Measurements from ENCODE around the gene GAREM1. TPM values are rescaled to one million over a fixed set of nuclear protein-coding genes. Genes with fewer than 3 reads are reported as not detected.

Gene GAREM1
- total and polyA plus RNA-seq, 9 of the 15 experiments (the other 6 are each of a cell fraction or from before 2014, with no cell fraction given): 0.03 to 0.33 (median 0.07) TPM; not detected in 1

GRCh38 chr18:32418148-32418547, 52.5 kb downstream of the GAREM1 start:
- H3K36me3 ChIP-seq (ENCODE audit: control insufficient read depth, insufficient read depth, low read length): no peaks in the 10 kb centered on the region
- no peaks in the 10 kb centered on the region for H3K4me1 ChIP-seq (replicated peaks in 1 of 2; ENCODE audit: control insufficient read depth in 2 of 2, insufficient read depth in 2 of 2, low read length in 2 of 2)
- H3K27ac ChIP-seq (ENCODE audit: extremely low read depth, low read depth, low read length): no peak overlapping the region
- H2AFZ ChIP-seq (ENCODE audit: low read depth, low read length): no peak overlapping the region
- no peaks in the 10 kb centered on the region for H3K27me3 ChIP-seq (ENCODE audit: control insufficient read depth in 2 of 2, insufficient read depth in 2 of 2, low read length in 2 of 2)
- BruUV-seq (replicated peaks): no TSS peak
- FAIRE-seq: no peak
- ChIA-PET POLR2A (no interaction called here), CTCF (ENCODE audit: low intra/inter-chr PET ratio) (no interaction called here)
- H3K4me3 ChIP-seq: no peak overlapping the region
- 0% methylated on average over 5 of the region's 5 CpGs for WGBS (ENCODE audit: insufficient coverage, low coverage, missing lambda C conversion rate)
- no peaks in the 10 kb centered on the region for H4K20me1 ChIP-seq (replicated peaks; ENCODE audit: control insufficient read depth, insufficient read depth, low read length)
- DNase-seq (ENCODE audit: extremely low read depth in 1 of 4, low spot score in 3 of 4): no peak
- in situ Hi-C loops (cut with MboI) (no loop called here), intact Hi-C loops (cut with micrococcal nuclease) (no loop called here)
- no peak overlapping the region for H3K9ac ChIP-seq (ENCODE audit: insufficient read depth in 1 of 2, low read depth in 2 of 2, low read length in 2 of 2)
- H3K79me2 ChIP-seq (ENCODE audit: control insufficient read depth, insufficient read depth, low read length): no peaks in the 10 kb centered on the region
- H3K4me2 ChIP-seq (ENCODE audit: insufficient read depth, low read length): no peak overlapping the region
- H3K9me3 ChIP-seq (replicated peaks; ENCODE audit: control insufficient read depth, insufficient read depth, low read depth, low read length): no peaks in the 10 kb centered on the region
- no peaks in the 10 kb centered on the region for H3K9me1 ChIP-seq (ENCODE audit: control insufficient read depth, insufficient read depth, low read length)
- ATAC-seq: no peak
- TF ChIP-seq MAX (CRISPR knock-in tag; IDR thresholded peaks at IDR 0.05) (no peak), TAF9B (IDR thresholded peaks at IDR 0.05; ENCODE audit: partially characterized antibody) (no peak), SUPT5H (IDR thresholded peaks at IDR 0.05) (no peak), PYGO2 (tag; IDR thresholded peaks at IDR 0.05) (no peak), RUNX1 (IDR thresholded peaks at IDR 0.05; ENCODE audit: low read depth) (no peak), ZNF263 (CRISPR knock-in tag; IDR thresholded peaks at IDR 0.05; ENCODE audit: borderline replicate concordance) (no peak), NBN (IDR thresholded peaks at IDR 0.05; ENCODE audit: low read depth) (no peak), FOXM1 (IDR thresholded peaks at IDR 0.05; ENCODE audit: low read depth) (no peak), FOXM1 (CRISPR knock-in tag; IDR thresholded peaks at IDR 0.05; ENCODE audit: low read depth) (no peak), ESRRA (IDR thresholded peaks at IDR 0.05; ENCODE audit: borderline replicate concordance, low read depth) (no peak), ZNF354B (CRISPR knock-in tag; IDR thresholded peaks at IDR 0.05) (no peak)
